Measurements from ENCODE around the gene ZSWIM3. TPM values are rescaled to one million over a fixed set of nuclear protein-coding genes. Genes with fewer than 3 reads are reported as not detected.

ZSWIM3 gene
- total and polyA plus RNA-seq, 2 of the 8 experiments (the other 6 are each of a cell fraction or from before 2014, with no cell fraction given): 5.5 to 6.9 TPM

- no peak for TF ChIP-seq SIN3A (conservative IDR thresholded peaks at IDR 0.05 in 1 of 2, IDR thresholded peaks at IDR 0.05 in 1 of 2; ENCODE audit: low read depth in 1 of 2, low read length in 2 of 2)
- no peak overlapping the region for H3K4me3 ChIP-seq (ENCODE audit: extremely low read depth in 1 of 4, insufficient read depth in 2 of 4, low read depth in 3 of 4, low read length in 4 of 4)
- no peak overlapping the region; the same call in 1 of the 2 replicates for H2BK20ac ChIP-seq (ENCODE audit: low read length)
- H3K4ac ChIP-seq (replicated peaks; ENCODE audit: insufficient read length, low read depth, low read length): no peak overlapping the region
- peaks cover 8% of the 10 kb centered on the region; the same call in 1 of the 2 replicates for H3K23me2 ChIP-seq (ENCODE audit: low read depth, low read length)
- H2BK5ac ChIP-seq (ENCODE audit: low read depth, low read length): no peak overlapping the region
- 86% methylated on average over 4 of the region's 4 CpGs; no CpG with 5 or more reads in 1 of the 2 experiments for WGBS, 2 experiments (ENCODE audit: extremely low coverage in 1 of 2, insufficient coverage in 1 of 2, insufficient read length in 1 of 2, insufficient replicate concordance in 2 of 2, low coverage in 1 of 2, low lambda C conversion rate in 2 of 2, missing lambda C conversion rate in 1 of 2)
- peaks cover 0 to 5% (median 0%) of the 10 kb centered on the region in 4 experiments; a peak in 1 of 8 replicates for H3K36me3 ChIP-seq (ENCODE audit: control insufficient read depth in 2 of 4, insufficient read depth in 4 of 4, low read length in 3 of 4)
- H3K4me1 ChIP-seq (replicated peaks in 1 of 4; ENCODE audit: control insufficient read depth in 3 of 4, insufficient read depth in 4 of 4, low read length in 3 of 4): peaks cover 0 to 17% (median 8%) of the 10 kb centered on the region in 4 experiments; a peak in 6 of 7 replicates
- H3K27me3 ChIP-seq (replicated peaks in 1 of 4; ENCODE audit: control insufficient read depth in 3 of 4, extremely low read depth in 1 of 4, insufficient read depth in 3 of 4, low read length in 3 of 4): no peaks in the 10 kb centered on the region
- H2BK12ac ChIP-seq (ENCODE audit: low read depth, low read length): no peak overlapping the region
- no peak overlapping the region for H2BK120ac ChIP-seq (replicated peaks; ENCODE audit: low read depth, low read length)
- H3K27ac ChIP-seq (ENCODE audit: low read depth, low read length): no peak overlapping the region
- H3K79me2 ChIP-seq (ENCODE audit: control insufficient read depth in 1 of 2, insufficient read depth in 2 of 2, low read length in 2 of 2): peaks cover 0 to 11% of the 10 kb centered on the region in 2 experiments; a peak in 1 of 4 replicates
- DNase-seq (ENCODE audit: low read depth in 1 of 2, low spot score in 2 of 2) (no peak), FAIRE-seq (no peak)
- H3K18ac ChIP-seq (ENCODE audit: extremely low read depth, low read length): no peak overlapping the region
- H3K79me1 ChIP-seq (ENCODE audit: low read depth, low read length): peaks cover 9% of the 10 kb centered on the region
- no peak overlapping the region for H2BK15ac ChIP-seq (ENCODE audit: low read length)
- no peak overlapping the region for H2AFZ ChIP-seq (ENCODE audit: low read length)
- no peak overlapping the region for H4K5ac ChIP-seq (ENCODE audit: insufficient read length, low read depth, low read length)
- H3K56ac ChIP-seq (replicated peaks; ENCODE audit: insufficient read length, low read depth, low read length): no peak overlapping the region
- H4K20me1 ChIP-seq (replicated peaks in 1 of 2; ENCODE audit: control insufficient read depth in 1 of 2, insufficient read depth in 2 of 2, low read length in 2 of 2): peaks cover 0 to 4% of the 10 kb centered on the region in 2 experiments
- H3K23ac ChIP-seq (ENCODE audit: insufficient read length): no peak overlapping the region
- no peak overlapping the region for H4K91ac ChIP-seq (replicated peaks; ENCODE audit: insufficient read length, low read length)
- H3K4me2 ChIP-seq (ENCODE audit: insufficient read depth in 1 of 2, low read depth in 2 of 2, low read length in 2 of 2): peak overlapping the region in 1 of 2 experiments; percentile 88; a peak in 1 of 4 replicates
- H2AK5ac ChIP-seq (ENCODE audit: low read depth, low read length): no peak overlapping the region
- POLR2A ChIA-PET (ENCODE audit: partially characterized antibody): interaction anchor here (1.1 to 13.8 kb wide), 10 partner anchors 9 to 139 kb away, joined by 3 to 178 read pairs (median 27); partner anchors contain the start of genes ACOT8, PCIF1, UBE2C and ZNF335
- H3K9ac ChIP-seq (replicated peaks in 1 of 4; ENCODE audit: extremely low read depth in 1 of 4, low read depth in 3 of 4, low read length in 3 of 4): no peak overlapping the region
- no peaks in the 10 kb centered on the region for H3K9me3 ChIP-seq (ENCODE audit: insufficient read depth in 2 of 2, low read depth in 1 of 2, low read length in 1 of 2)
- H3K14ac ChIP-seq (ENCODE audit: insufficient read length): no peak overlapping the region
- no peak overlapping the region for H4K8ac ChIP-seq (ENCODE audit: extremely low read depth, insufficient read depth, low read length)
- CTCF ChIA-PET (ENCODE audit: partially characterized antibody): interaction anchor here (0.7 to 2.1 kb wide), 4 partner anchors 10 to 244 kb away, joined by 3 to 5 read pairs (median 4); no protein-coding TSS in a partner anchor
These were observed 24.8 kb upstream of the ZSWIM3 start for GRCh38 chr20:45832619-45833018.
